Peyer's patch (tissue), 4 donors: Measurements from ENCODE around the gene CAPN9. TPM values are rescaled to one million over a fixed set of nuclear protein-coding genes. Genes with fewer than 3 reads are reported as not detected.

Source experiments
- DNase-seq, 3 donors: peaks; one replicate each; pipeline ENCODE4 v3.0.0-alpha.2; 2017 to 2019
- H3K27ac ChIP-seq, 4 donors: fragments of 200-600 bp; sonication (generic); one replicate each; pipeline ENCODE4 v1.5.1; 2016 to 2019
- H3K27me3 ChIP-seq, 2 donors: fragments of 200-600 bp; sonication (generic); one replicate each; pipeline ENCODE4 v1.5.1; 2019
- H3K36me3 ChIP-seq, 3 donors: fragments of 200-600 bp; sonication (generic); one replicate each; pipeline ENCODE4 v1.5.1; 2016 to 2019
- H3K4me1 ChIP-seq, 4 donors: fragments of 200-600 bp; sonication (generic); one replicate each; pipeline ENCODE4 v1.5.1; 2016 to 2019
- H3K4me3 ChIP-seq, 4 donors: fragments of 200-600 bp; sonication (generic); 1 replicate in 3 of 4; 2 replicates in 1 of 4; pipeline ENCODE4 v1.5.1; 2016 to 2019; ENCODE audit warnings: mild to moderate bottlenecking in 1 of 4
- H3K9me3 ChIP-seq, 4 donors: fragments of 200-600 bp; sonication (generic); one replicate each; pipeline ENCODE4 v1.5.1; 2016 to 2019; ENCODE audit warnings: mild to moderate bottlenecking in 1 of 4
- CTCF ChIP-seq, 6 experiments: fragments of 450-650 bp in 4 of 6; fragments of 200-600 bp in 2 of 6; sonication (generic) in 1 of 6; IDR thresholded peaks; one replicate each; pipeline ENCODE4 v1.5.1; 2017 to 2019; ENCODE audit warnings: antibody characterized with exemption in 6 of 6, mild to moderate bottlenecking in 3 of 6, moderate library complexity in 1 of 6
- POLR2A ChIP-seq, 2 donors: fragments of 450-650 bp; IDR thresholded peaks; one replicate each; pipeline ENCODE4 v1.5.1; 2017; ENCODE audit warnings: antibody characterized with exemption in 2 of 2, mild to moderate bottlenecking in 2 of 2, moderate library complexity in 2 of 2
- total RNA-seq, 4 donors: library from RNA; depleted of rRNA; stranded (reverse); fragments of >200 nt; gene quantifications; one replicate each; pipeline ENCODE4 v1.1.0, GENCODE V29; 2016

Gene CAPN9
- total RNA-seq, 4 donors from 2014 or later: 23.7 to 43.1 (median 33.4) TPM

GRCh38 chr1:230823426-230823825, 76.2 kb downstream of the CAPN9 start:
- H3K4me1 ChIP-seq: peaks cover 0 to 24% (median 0%) of the 10 kb centered on the region in 4 donors
- no peak overlapping the region for H3K27ac ChIP-seq
- H3K36me3 ChIP-seq: no peaks in the 10 kb centered on the region

GRCh38 chr1:230823931-230824381, 76.8 kb downstream of the CAPN9 start:
- DNase-seq: no peak
- TF ChIP-seq CTCF (IDR thresholded peaks at IDR 0.05): no peak
- TF ChIP-seq POLR2A (IDR thresholded peaks at IDR 0.05): no peak
- Histone ChIP-seq H3K4me3 (no peak overlapping the region), H3K9me3 (no peaks in the 10 kb centered on the region), H3K27ac (no peak overlapping the region), H3K4me1 (peaks cover 0 to 24% (median 0%) of the 10 kb centered on the region in 4 donors), H3K36me3 (no peaks in the 10 kb centered on the region), H3K27me3 (no peaks in the 10 kb centered on the region)

More at GRCh38 chr1:230823426-230823825, 76.2 kb downstream of the CAPN9 start:
- Histone ChIP-seq H3K27me3 (no peaks in the 10 kb centered on the region), H3K9me3 (no peaks in the 10 kb centered on the region), H3K4me3 (no peak overlapping the region)
- no peak for DNase-seq
- TF ChIP-seq POLR2A (IDR thresholded peaks at IDR 0.05) (no peak), CTCF (IDR thresholded peaks at IDR 0.05) (no peak)

GRCh38 chr1:230824551-230824918, 77.3 kb downstream of the CAPN9 start:
- Histone ChIP-seq H3K4me1 (peaks cover 0 to 24% (median 0%) of the 10 kb centered on the region in 4 donors), H3K27ac (no peak overlapping the region), H3K36me3 (no peaks in the 10 kb centered on the region), H3K9me3 (no peaks in the 10 kb centered on the region), H3K27me3 (no peaks in the 10 kb centered on the region), H3K4me3 (no peak overlapping the region)
- TF ChIP-seq CTCF (IDR thresholded peaks at IDR 0.05) (no peak), POLR2A (IDR thresholded peaks at IDR 0.05) (no peak)
- DNase-seq: no peak

- no peaks in the 10 kb centered on the region for H3K9me3 ChIP-seq
- no peaks in the 10 kb centered on the region for H3K27me3 ChIP-seq
- no peak overlapping the region for H3K4me3 ChIP-seq
- DNase-seq: no peak
- H3K36me3 ChIP-seq: no peaks in the 10 kb centered on the region
- TF ChIP-seq POLR2A (IDR thresholded peaks at IDR 0.05) (no peak), CTCF (IDR thresholded peaks at IDR 0.05) (no peak)
- H3K27ac ChIP-seq: peak overlapping the region in 2 of 4 donors; percentile 33 to 50
- H3K4me1 ChIP-seq: peaks cover 0 to 24% (median 0%) of the 10 kb centered on the region in 4 donors
These were observed 77.9 kb downstream of the CAPN9 start for GRCh38 chr1:230824919-230825721.

- Histone ChIP-seq H3K36me3 (no peaks in the 10 kb centered on the region), H3K9me3 (no peaks in the 10 kb centered on the region), H3K27me3 (no peaks in the 10 kb centered on the region), H3K4me3 (no peak overlapping the region), H3K4me1 (peaks cover 0 to 24% (median 0%) of the 10 kb centered on the region in 4 donors), H3K27ac (peak overlapping the region in 2 of 4 donors; percentile 33 to 50)
- TF ChIP-seq CTCF (IDR thresholded peaks at IDR 0.05) (no peak), POLR2A (IDR thresholded peaks at IDR 0.05) (no peak)
- DNase-seq: no peak
These were observed 78.6 kb downstream of the CAPN9 start for GRCh38 chr1:230825761-230826160.
